Measurements from ENCODE around the gene CCDC57. TPM values are rescaled to one million over a fixed set of nuclear protein-coding genes. Genes with fewer than 3 reads are reported as not detected.

Gene CCDC57
- total RNA-seq, 1 donor = 21.0 TPM

DNA sequence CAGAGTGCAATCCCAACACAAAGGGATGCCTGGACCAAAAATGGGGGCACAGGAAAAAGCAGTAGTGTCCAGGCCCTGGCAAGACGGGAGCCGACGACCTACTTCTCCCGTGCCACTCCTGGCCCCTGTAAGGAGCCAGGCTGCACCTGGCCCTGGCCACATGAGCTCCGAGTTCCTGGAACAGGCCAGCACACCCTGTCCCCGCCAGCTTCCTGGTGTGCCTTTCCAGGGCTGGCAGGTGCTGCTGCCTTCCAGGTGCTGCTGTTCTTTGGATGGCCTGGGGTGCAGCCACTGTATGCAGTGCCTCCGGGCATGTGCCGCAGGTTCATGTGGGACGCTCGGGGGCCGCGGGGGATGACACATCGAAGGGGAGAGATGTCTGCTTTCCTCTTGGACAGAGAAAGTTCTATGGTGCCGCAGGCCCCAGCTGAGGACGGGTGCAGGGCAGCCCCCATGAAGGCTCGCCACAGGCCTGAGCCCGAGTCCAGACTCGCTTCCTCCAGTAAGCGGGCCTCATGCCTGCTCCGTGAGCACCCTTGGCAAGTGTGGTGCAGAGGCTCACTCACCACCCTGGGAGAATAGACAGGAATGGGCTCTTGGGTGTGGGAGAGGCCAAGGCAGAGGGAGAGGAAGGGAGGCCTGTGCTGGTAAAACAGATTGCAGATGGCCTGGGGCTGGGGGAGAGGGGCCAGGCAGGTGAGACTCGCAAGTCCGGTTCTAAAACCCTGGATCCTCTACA lies 59.9 kb downstream of the CCDC57 start:
- Histone ChIP-seq H3K4me1 (ENCODE audit: insufficient read depth, low read length) (peaks cover 3% of the 10 kb centered on the region), H3K4me3 (ENCODE audit: insufficient read depth, low read length) (no peak overlapping the region), H3K4me2 (ENCODE audit: insufficient read depth, low read length) (no peak overlapping the region), H4K20me1 (ENCODE audit: insufficient read depth, low read length) (no peaks in the 10 kb centered on the region), H3K9me3 (ENCODE audit: low read depth, low read length) (no peaks in the 10 kb centered on the region), H3K36me3 (ENCODE audit: insufficient read depth, low read length) (peaks cover 10% of the 10 kb centered on the region), H3K27ac (ENCODE audit: low read depth, low read length) (no peak overlapping the region), H2AFZ (ENCODE audit: low read length) (no peak overlapping the region), H3K79me2 (ENCODE audit: insufficient read depth, low read length) (no peaks in the 10 kb centered on the region), H3K27me3 (ENCODE audit: insufficient read depth, low read length) (no peaks in the 10 kb centered on the region)
- TF ChIP-seq, protein P1, sequence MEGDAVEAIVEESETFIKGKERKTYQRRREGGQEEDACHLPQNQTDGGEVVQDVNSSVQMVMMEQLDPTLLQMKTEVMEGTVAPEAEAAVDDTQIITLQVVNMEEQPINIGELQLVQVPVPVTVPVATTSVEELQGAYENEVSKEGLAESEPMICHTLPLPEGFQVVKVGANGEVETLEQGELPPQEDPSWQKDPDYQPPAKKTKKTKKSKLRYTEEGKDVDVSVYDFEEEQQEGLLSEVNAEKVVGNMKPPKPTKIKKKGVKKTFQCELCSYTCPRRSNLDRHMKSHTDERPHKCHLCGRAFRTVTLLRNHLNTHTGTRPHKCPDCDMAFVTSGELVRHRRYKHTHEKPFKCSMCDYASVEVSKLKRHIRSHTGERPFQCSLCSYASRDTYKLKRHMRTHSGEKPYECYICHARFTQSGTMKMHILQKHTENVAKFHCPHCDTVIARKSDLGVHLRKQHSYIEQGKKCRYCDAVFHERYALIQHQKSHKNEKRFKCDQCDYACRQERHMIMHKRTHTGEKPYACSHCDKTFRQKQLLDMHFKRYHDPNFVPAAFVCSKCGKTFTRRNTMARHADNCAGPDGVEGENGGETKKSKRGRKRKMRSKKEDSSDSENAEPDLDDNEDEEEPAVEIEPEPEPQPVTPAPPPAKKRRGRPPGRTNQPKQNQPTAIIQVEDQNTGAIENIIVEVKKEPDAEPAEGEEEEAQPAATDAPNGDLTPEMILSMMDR (IDR thresholded peaks at IDR 0.05; ENCODE audit: extremely low read depth, low read depth, low read length) = no peak
- DNase-seq (ENCODE audit: insufficient read length, low spot score, missing footprints) = no peak

DNA sequence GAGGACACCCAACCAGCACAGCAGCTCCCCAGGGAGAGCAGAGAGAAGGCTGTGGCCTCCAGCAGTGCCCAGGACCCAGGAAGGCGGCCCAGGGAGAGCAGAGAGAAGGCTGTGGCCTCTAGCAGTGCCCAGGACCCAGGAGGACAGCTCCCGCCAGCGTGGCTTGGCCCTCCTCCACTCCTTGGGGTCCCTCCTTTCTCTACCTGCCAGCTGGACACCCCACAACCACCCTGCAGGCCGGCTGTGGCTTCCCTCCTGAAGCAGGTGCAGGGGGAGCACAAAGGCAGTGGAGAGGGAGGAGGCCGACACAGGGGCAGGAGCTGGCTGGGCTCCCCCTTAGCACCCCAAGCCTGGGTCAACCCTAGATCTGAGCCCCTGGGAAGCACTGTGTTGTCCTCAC lies 60.5 kb downstream of the CCDC57 start:
- Histone ChIP-seq H3K4me1 (ENCODE audit: insufficient read depth, low read length) (peaks cover 3% of the 10 kb centered on the region), H3K27ac (ENCODE audit: low read depth, low read length) (no peak overlapping the region), H3K36me3 (ENCODE audit: insufficient read depth, low read length) (peaks cover 10% of the 10 kb centered on the region), H3K4me2 (ENCODE audit: insufficient read depth, low read length) (no peak overlapping the region), H3K4me3 (ENCODE audit: insufficient read depth, low read length) (no peak overlapping the region), H3K27me3 (ENCODE audit: insufficient read depth, low read length) (no peaks in the 10 kb centered on the region), H3K79me2 (ENCODE audit: insufficient read depth, low read length) (no peaks in the 10 kb centered on the region), H2AFZ (ENCODE audit: low read length) (no peak overlapping the region), H3K9me3 (ENCODE audit: low read depth, low read length) (no peaks in the 10 kb centered on the region), H4K20me1 (ENCODE audit: insufficient read depth, low read length) (no peaks in the 10 kb centered on the region)
- DNase-seq (ENCODE audit: insufficient read length, low spot score, missing footprints) = no peak
- TF ChIP-seq, protein P1 (IDR thresholded peaks at IDR 0.05; ENCODE audit: extremely low read depth, low read depth, low read length) = no peak

DNA sequence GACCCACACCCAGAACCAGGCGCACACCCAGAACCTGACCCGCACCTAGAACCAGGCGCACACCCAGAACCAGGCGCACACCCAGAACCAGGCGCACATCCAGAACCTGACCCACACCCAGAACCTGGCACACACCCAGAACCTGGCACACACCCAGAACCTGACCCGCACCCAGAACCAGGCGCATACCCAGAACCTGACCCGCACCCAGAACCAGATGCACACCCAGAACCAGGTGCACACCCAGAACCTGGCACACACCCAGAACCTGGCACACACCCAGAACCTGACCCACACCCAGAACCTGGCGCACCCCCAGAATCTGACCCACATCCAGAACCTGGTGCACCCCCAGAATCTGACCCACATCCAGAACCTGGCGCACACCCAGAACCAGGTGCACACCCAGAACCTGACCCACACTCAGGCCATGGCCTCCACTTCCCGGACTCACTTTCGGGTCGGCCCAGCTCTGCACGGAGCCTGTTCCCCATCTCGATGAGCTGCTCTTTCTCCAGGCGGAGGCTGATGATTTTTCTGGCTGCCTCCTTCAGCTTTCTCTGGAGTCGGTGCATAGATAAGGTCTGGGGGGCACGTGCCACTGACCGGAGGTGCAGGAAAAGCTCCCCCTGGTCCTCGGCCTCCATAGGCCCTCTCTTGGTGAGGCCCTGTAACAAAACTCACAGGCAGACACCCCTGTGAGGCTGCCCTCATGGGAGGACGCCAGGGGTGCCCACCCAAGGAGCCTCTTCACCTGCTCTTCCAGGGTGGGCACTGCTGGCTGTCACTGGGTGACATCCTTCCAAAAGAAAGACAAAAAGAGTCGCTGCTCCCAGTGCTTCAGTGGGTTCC lies 61.3 kb downstream of the CCDC57 start:
- peaks cover 2% of the 10 kb centered on the region for H4K20me1 ChIP-seq (ENCODE audit: insufficient read depth, low read length)

More for the DNA sequence above, 61.3 kb downstream of the CCDC57 start:
- TF ChIP-seq, protein P1 (IDR thresholded peaks at IDR 0.05; ENCODE audit: extremely low read depth, low read depth, low read length) = no peak
- Histone ChIP-seq H3K4me1 (ENCODE audit: insufficient read depth, low read length) (peaks cover 3% of the 10 kb centered on the region), H3K36me3 (ENCODE audit: insufficient read depth, low read length) (peaks cover 5% of the 10 kb centered on the region), H3K9me3 (ENCODE audit: low read depth, low read length) (no peaks in the 10 kb centered on the region), H2AFZ (ENCODE audit: low read length) (no peak overlapping the region), H3K27me3 (ENCODE audit: insufficient read depth, low read length) (no peaks in the 10 kb centered on the region), H3K79me2 (ENCODE audit: insufficient read depth, low read length) (no peaks in the 10 kb centered on the region), H3K4me3 (ENCODE audit: insufficient read depth, low read length) (no peak overlapping the region), H3K27ac (ENCODE audit: low read depth, low read length) (no peak overlapping the region), H3K4me2 (ENCODE audit: insufficient read depth, low read length) (no peak overlapping the region)
- DNase-seq (ENCODE audit: insufficient read length, low spot score, missing footprints) = peak; percentile 58

All from osteoblast (primary cell).